HG03521 (cell line): ENCODE data around the gene NFXL1.
A peak's percentile ranks its signal among the peaks of the same experiment; 100 is the strongest.
"Not testable (repeated sequence)": the region's sequence is repeated elsewhere in the genome, so short reads cannot be mapped to it uniquely, and the experiment has no call there.

Experiments
- ATAC-seq: cut with Tn5 transposase; IDR thresholded peaks from one replicate; pipeline ENCODE4 v1.9.1; 2021; ENCODE audit warnings: mild to moderate bottlenecking, moderate library complexity; ENCODE audit not compliant: unreplicated experiment

The NFXL1 gene

DNA sequence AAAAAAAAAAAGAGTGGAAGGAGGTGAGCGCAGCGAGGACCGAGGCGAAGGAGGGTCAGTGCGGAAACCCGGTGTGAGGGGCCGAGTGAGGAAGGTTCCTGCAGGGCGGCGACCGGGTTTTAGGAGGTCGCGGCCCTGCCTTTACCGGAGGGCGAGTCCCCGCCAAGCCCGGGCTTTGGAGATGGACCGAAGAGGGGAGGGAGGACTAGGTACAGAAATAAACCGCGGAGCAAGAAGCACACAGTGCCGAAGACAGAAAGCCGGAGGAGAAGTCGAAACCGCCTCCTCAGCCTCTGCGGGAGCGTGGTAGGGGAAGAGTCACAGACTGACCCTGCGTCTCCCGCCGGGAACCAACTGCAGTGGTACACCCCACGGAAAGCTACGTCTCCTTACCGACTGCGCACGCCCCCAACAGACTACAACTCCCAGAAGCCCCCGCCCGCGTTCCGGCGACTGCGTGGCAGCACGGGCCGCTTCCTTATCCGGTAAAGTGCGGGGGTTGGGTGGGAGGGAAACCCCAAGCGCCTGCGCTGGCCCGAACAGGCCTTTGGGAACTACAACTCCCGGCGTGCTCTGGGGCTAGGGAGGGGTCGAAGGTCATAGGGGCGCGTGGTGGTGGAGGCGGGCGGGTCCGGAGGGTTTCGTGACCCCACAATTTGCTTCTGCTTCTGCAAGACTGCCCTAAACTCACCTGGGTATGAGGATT is at the start of gene NFXL1:
NFXL1 (minus strand) TSS at position 364 of the 706 bp plus-strand sequence. CDS start 380 bp downstream, outside the sequence.
- ATAC-seq = peak; percentile 98

DNA sequence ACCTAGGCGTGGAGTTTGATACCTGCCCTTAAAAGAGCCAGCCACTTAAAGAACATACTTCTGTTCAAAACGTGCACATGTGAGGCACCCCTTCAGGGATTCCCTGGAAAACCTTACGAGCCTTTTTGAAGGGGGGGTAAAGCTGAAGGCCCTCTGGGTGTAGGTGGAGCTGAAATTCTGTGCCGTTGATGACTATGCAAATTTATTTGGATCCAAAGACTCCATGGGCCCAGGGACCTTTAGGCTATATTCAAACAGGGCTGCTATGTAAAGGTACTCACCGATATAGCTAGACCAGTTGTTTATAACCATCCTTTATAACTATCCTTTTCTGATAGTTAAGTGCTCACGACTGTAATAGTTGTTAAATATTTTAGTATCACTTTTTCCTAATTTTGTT is 40.3 kb upstream of the NFXL1 start:
- no peak for ATAC-seq

DNA sequence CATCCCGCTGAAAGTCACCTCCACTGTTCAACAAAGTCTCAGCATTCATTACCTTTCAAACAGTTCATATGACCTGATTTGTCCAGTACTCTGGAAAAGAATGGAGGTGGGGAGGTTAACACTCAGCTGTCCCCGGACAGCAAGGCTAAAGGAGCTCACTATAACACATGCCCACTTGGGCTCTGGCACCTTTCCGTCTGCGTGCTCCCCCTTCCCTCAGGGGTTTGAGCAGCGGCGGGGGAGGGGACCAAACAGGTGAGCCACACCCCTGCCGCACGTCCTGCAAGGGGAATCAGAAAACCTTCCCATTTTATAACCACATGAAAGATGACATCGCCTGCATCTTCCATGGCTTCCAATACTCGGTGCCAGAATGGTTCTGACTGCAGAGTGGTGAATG is 39.9 kb upstream of the NFXL1 start:
- no peak for ATAC-seq

GRCh38 chr4:47945930-47946726 is 31.7 kb upstream of the NFXL1 start:
- ATAC-seq = no peak

DNA sequence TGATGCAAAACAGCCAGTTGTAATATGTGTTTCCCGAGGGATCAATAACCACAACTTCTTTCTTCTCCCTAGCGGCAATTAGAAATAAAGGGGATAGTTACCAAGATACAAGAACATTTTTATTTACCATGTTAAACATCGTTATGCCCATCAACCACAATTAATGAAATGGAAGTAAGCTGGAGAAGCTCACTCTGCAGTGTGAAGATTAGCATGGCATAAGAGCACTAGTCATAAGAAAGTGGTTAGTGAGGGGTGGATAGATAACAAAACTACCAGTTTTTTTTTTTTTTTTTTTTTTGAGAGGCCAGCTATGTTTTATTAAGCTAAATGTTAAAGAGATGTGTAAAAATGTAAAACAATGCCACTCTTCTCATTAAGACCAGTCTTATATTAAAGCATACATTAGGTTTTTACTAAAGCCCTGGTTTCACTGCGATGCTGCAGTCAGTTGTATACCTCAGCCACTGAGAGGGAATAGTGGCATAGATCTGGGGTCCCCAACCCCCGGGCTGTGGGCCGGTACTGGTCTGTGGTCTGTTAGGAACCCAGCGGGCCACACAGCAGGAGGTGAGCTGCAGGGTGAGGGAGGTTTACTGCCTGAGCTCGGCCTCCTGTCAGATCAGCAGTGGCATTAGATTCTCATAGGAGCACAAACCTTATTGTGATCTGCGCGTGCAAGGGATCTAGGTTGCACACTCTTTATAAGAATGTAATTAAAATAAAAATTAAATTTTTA is 27.9 kb upstream of the NFXL1 start:
- ATAC-seq = no peak

DNA sequence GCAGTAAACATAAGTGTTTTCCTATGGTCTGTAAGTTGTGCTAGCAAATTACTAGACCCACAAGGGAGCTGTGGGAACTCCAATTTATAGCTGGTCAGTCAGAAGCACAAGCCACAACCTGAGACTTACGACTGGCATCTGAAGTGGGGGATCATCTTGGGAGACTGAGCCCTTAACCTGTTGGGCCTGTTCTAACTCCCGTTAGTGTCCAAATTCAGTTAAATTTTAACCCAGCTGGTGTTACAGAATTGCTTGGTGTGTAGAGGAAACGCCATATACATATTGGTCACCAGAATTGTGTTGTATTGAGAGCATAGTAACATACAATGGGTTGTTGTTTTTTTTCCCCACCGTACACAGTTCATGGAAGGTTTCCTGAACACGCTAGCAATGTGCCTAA is 25.1 kb upstream of the NFXL1 start:
- ATAC-seq = no peak

GRCh38 chr4:47936336-47936735 is 22.0 kb upstream of the NFXL1 start:
- ATAC-seq = no peak

DNA sequence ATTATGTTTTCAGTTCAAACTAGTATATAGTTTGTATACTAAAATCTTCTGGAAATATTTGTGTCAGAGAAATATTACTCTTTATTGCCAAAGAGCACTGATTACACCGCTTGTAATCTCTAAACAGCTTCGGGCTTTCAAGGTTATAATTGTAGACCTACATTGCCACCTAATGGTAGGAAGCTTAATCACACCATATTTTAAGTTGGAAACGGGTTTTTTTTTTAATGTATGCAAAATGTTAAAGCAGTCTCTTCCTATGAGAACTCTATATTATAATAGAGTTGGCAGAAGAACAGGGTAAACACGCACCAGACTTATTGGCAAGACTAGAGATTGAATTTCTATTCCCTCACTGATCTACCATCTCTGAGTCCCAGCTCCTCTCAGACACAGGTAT is 19.5 kb upstream of the NFXL1 start:
- peak; percentile 60 for ATAC-seq

GRCh38 chr4:47930971-47931804 is 16.8 kb upstream of the NFXL1 start:
- ATAC-seq = no peak

DNA sequence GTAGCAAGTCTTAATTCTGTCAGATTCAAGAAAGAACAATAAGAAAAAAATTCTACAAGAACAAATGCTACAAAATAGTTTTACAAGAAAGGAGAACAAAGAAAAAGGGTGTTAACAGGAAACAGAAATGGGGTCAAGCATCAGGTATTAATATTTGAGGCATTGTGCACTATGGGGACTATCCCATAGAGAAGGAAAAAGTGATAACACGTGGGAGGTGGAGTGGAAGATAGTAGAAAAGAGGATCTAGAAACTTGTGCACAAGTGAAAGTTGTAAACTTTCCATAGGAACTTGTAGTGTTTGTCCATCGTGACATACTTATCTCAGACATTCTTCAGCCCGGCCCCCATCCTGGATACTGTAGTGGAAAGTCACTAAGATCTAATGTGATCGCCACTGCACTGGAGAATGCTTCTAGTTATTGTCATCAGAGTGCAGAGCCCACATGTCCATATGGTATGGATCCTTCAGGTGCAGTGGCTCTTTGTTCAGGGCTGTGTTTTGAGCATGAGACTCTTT is 15.4 kb upstream of the NFXL1 start:
- ATAC-seq = no peak

DNA sequence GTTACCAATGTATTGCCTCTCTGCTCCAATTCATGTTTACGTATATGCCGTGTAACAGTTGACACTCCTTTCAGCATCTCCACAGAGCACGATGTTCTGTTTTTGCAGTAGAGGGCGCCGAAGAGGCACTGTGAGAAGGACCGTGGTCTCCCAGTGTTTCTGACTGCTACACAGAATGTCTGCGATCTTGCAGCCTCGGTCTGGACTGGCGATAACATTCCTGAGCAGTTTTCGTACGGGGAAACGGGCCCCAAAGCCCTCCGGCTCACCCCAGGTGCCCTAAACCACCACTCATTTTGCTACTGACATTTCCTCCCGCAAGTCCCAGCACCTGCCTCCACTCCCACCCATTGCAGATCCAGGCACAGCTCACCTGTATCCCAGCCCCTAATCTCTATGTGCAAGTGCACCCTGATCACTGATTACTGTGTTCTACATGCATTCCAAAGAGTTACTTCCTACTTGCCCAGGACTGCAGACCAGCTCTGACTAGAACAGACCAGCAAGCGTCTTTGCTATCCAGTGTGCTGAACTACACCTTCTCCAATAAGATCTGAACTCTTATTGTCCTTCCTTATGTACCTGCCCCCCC is 12.4 kb upstream of the NFXL1 start:
- ATAC-seq = peak; percentile 81

DNA sequence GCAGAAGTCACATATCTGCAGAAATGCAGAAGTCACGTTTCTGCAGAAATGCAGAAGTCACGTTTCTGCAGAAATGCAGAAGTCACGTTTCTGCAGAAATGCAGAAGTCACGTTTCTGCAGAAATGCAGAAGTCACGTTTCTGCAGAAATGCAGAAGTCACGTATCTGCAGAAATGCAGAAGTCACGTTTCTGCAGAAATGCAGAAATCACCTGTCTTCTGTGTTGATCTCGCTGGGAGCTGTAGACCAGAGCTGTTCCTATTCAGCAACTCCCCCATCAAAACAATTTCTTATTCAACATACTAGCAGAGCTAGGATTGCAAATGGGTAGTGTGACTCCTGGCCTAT is 8.9 kb upstream of the NFXL1 start:
- ATAC-seq = not testable (repeated sequence)

- not testable (repeated sequence) for ATAC-seq
These were observed 8.3 kb upstream of the NFXL1 start for GRCh38 chr4:47922436-47923260.

DNA sequence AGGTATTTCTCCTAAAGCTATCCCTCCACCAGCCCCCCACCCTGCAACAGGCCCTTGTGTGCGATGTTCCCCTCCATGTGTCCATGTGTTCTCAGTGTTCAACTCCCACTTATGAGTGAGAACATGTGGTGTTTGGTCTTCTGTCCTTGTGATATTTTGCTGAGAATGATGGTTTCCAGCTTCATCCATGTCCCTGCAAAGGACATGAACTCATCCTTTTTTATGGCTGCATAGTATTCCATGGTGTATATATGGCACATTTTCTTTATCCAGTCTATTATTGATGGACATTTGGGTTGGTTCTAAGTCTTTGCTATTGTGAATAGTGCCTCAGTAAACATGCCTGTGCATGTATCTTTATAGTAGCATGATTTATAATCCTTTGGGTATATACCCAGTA is 2.8 kb upstream of the NFXL1 start:
- ATAC-seq = not testable (repeated sequence)

GRCh38 chr4:47915378-47915777 is 995 bp upstream of the NFXL1 start:
- ATAC-seq = no peak

- ATAC-seq = no peak
These were observed 499 bp upstream of the NFXL1 start for GRCh38 chr4:47914926-47915237.

GRCh38 chr4:47913861-47914219 is 543 bp downstream of the NFXL1 start:
- ATAC-seq = peak; percentile 12

GRCh38 chr4:47913330-47913729 is 1.1 kb downstream of the NFXL1 start:
- ATAC-seq = no peak

DNA sequence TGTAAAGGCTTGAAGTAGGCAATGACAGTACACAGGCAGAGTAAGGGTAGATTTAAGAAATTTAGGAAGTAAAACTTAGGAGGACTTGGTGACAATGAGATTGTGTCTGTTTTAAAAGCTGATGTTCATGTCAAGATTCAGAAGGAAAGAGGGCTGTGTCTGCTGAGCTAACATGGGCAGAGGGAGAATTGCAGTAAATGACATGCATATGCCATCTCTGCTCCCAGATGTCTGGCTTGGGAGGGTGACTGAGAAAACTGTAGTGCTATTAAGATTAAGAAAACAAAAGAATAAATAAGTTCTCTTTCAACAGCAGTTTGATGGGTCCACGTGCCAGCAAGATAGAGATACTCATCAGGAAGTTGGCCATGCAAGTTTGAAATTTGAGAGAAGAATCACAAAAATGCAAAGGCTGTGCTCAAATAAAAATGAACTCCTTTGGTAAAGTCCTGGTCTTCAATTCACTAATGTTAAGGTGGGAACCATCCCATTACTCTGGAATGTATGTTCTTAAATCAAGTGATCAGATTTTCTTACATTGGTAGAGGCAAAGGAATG is 7.2 kb downstream of the NFXL1 start:
- no peak for ATAC-seq
